MM.1S (cell line): Measurements from ENCODE around the gene DDIT3.

Source experiments
- DNase-seq: peaks from one replicate; pipeline ENCODE4 v3.0.0-alpha.2; 2015
- H2AFZ ChIP-seq: fragments of 300-600 bp; sonication (generic); 2 replicates; pipeline ENCODE4 v1.6.0; 2016; ENCODE audit warnings: antibody characterized with exemption, low read length
- H3F3A ChIP-seq: fragments of 300-600 bp; sonication (generic); 2 replicates; pipeline ENCODE4 v1.6.1; 2016; ENCODE audit warnings: mild to moderate bottlenecking, antibody characterized with exemption, low read length, moderate library complexity, mixed read lengths; ENCODE audit not compliant: insufficient read depth
- H3K27ac ChIP-seq: fragments of 300-600 bp; sonication (generic); 2 replicates; pipeline ENCODE4 v1.5.1; 2016; ENCODE audit warnings: mild to moderate bottlenecking, low read length
- H3K27me3 ChIP-seq: fragments of 300-600 bp; sonication (generic); replicated peaks from 2 replicates; pipeline ENCODE4 v1.6.0; 2016; ENCODE audit warnings: low read length; ENCODE audit not compliant: insufficient read depth
- H3K36me3 ChIP-seq: fragments of 300-600 bp; sonication (generic); replicated peaks from 2 replicates; pipeline ENCODE4 v1.6.1; 2016; ENCODE audit warnings: mild to moderate bottlenecking, low read length, mixed read lengths; ENCODE audit not compliant: insufficient read depth
- H3K4me1 ChIP-seq: fragments of 300-600 bp; sonication (generic); 2 replicates; pipeline ENCODE4 v1.6.1; 2016; ENCODE audit warnings: low read length, mixed read lengths
- H3K4me2 ChIP-seq: fragments of 300-600 bp; sonication (generic); 2 replicates; pipeline ENCODE4 v1.6.0; 2016; ENCODE audit warnings: low read depth, low read length
- H3K4me3 ChIP-seq: fragments of 300-600 bp; sonication (generic); 2 replicates; pipeline ENCODE4 v1.5.1; 2016; ENCODE audit warnings: low read length, mixed read lengths
- H3K79me2 ChIP-seq: fragments of 300-600 bp; sonication (generic); 2 replicates; pipeline ENCODE4 v1.6.1; 2016; ENCODE audit warnings: mixed run types, low read length, mixed read lengths
- H3K9ac ChIP-seq: fragments of 300-600 bp; sonication (generic); 2 replicates; pipeline ENCODE4 v1.6.1; 2016; ENCODE audit warnings: low read length, mixed read lengths
- H3K9me2 ChIP-seq: fragments of 300-600 bp; sonication (generic); replicated peaks from 2 replicates; pipeline ENCODE4 v1.6.1; 2016; ENCODE audit warnings: mild to moderate bottlenecking, low read length, mixed read lengths; ENCODE audit not compliant: insufficient read depth
- H3K9me3 ChIP-seq: fragments of 300-600 bp; sonication (generic); replicated peaks from 2 replicates; pipeline ENCODE4 v1.6.1; 2016; ENCODE audit warnings: mild to moderate bottlenecking, low read length, mixed read lengths; ENCODE audit not compliant: insufficient read depth
- H4K20me1 ChIP-seq: fragments of 300-600 bp; sonication (generic); 2 replicates; pipeline ENCODE4 v1.6.1; 2016; ENCODE audit warnings: mild to moderate bottlenecking, low read length, moderate library complexity, mixed read lengths; ENCODE audit not compliant: insufficient read depth
- EZH2 ChIP-seq: fragments of 300-600 bp; sonication (generic); optimal IDR thresholded peaks from 2 replicates; pipeline ENCODE3; 2017; ENCODE audit warnings: low read depth, mild to moderate bottlenecking, antibody characterized with exemption, low read length, mixed read lengths
- EZH2phosphoT487 ChIP-seq: fragments of 300-600 bp; sonication (generic); IDR thresholded peaks from 2 replicates; pipeline ENCODE4 v1.6.1; 2018; ENCODE audit warnings: antibody characterized with exemption, low read length
- TF ChIP-seq, protein P1 (sequence below): fragments of 300-600 bp; sonication (generic); IDR thresholded peaks from 2 replicates; pipeline ENCODE4 v1.5.1; 2016; ENCODE audit warnings: antibody characterized with exemption, low read length, mixed read lengths

The DDIT3 gene

DNA sequence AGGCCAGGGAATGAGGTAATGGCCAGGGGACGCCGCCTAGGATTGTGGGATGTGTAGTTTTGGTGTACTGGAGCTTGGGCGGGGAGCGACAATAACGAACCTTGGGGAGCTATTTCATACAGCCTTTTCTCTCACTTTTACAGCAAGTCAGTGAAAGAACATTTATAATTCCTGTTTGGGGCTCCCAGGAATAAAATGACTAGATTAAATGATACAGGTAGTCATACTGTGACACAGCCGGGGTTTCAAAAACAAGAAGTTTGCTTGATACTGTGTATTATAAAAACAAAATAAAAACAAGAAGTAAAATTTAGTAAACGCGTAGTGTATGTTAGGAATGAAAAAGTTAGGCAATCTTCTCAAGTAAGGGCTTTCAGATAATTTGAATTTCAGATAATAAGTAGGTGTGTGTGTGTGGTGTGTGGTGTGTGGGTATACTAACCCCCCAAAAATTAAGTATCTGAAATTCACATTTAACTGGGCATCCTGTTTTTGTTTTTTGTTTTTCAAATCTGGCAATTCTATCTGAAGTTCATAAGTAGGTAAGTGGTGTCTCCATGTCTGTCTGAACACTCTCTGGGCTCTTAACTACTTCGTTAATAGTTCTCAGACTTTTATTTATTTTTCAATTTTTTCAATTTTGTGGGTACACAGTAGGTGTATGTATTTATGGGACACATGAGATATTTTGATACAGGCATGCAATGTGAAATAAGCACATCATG, 27.1 kb upstream of the DDIT3 start:
- H3K4me3 ChIP-seq: peak overlapping the region; percentile 96
- peaks cover 31% of the 10 kb centered on the region for H3K79me2 ChIP-seq
- peak overlapping the region; percentile 92 for H3K4me2 ChIP-seq
- H3K9me2 ChIP-seq: no peaks in the 10 kb centered on the region
- H3K27ac ChIP-seq: no peak overlapping the region
- H3K9me3 ChIP-seq: no peaks in the 10 kb centered on the region
- H3K9ac ChIP-seq: peak overlapping the region; percentile 95; the same call in 1 of the 2 replicates
- H3K4me1 ChIP-seq: peaks cover 10% of the 10 kb centered on the region; the same call in 1 of the 2 replicates
- H3F3A ChIP-seq: no peaks in the 10 kb centered on the region
- DNase-seq: no peak
- TF ChIP-seq, protein P1, sequence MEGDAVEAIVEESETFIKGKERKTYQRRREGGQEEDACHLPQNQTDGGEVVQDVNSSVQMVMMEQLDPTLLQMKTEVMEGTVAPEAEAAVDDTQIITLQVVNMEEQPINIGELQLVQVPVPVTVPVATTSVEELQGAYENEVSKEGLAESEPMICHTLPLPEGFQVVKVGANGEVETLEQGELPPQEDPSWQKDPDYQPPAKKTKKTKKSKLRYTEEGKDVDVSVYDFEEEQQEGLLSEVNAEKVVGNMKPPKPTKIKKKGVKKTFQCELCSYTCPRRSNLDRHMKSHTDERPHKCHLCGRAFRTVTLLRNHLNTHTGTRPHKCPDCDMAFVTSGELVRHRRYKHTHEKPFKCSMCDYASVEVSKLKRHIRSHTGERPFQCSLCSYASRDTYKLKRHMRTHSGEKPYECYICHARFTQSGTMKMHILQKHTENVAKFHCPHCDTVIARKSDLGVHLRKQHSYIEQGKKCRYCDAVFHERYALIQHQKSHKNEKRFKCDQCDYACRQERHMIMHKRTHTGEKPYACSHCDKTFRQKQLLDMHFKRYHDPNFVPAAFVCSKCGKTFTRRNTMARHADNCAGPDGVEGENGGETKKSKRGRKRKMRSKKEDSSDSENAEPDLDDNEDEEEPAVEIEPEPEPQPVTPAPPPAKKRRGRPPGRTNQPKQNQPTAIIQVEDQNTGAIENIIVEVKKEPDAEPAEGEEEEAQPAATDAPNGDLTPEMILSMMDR: no peak
- TF ChIP-seq EZH2phosphoT487 (no peak), EZH2 (no peak)
- peaks cover 25% of the 10 kb centered on the region for H3K27me3 ChIP-seq
- H2AFZ ChIP-seq: peak overlapping the region; percentile 39; the same call in 1 of the 2 replicates
- H4K20me1 ChIP-seq: no peaks in the 10 kb centered on the region
- H3K36me3 ChIP-seq: no peaks in the 10 kb centered on the region

DNA sequence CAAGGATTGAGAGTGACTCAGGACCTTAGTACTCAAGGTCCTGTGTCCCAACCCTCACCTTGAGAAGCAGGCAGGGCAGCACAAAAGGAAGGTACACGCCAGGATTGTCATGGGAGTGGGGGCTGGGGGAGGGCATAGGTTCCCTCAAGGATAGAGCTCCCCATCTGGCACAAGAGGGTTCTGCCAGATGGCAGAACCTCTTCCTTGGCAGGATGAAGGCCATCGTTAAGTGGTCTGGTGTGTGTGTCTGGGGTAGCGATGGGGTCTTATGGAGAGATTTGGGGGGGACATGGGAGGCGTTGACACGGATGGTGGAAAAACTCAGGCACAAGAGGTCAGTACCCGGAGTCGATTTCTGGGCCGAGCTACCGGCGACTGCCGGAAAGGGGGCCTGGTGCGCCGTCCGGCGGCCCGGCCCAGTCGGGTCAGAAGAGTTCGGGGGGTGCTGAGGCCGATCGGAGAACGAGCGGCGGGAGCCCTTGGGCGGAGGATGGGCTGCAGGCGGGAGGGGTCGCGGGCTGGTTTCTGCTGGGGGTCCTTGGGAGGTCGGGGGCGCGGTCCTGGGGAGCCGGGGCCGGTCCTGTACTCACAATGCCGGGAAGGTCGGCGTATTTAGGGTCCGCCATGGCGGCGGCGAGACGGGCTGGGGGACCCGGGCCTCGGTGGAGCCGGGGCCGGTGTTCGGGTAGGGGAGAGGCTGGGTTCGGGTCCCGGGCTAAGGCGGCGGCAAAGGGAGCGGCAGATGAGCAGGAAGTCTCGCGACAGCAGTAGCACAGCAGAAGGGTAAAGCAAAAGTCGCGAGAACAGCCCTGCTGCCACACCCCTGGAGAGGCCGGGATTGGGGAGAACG, 26.3 kb upstream of the DDIT3 start, which contains the start of gene DCTN2:
TSS of gene DCTN2 (minus strand) at position 755 of the 850 bp plus-strand sequence. CDS start at position 626, 129 bp downstream.
- Histone ChIP-seq H3K36me3 (no peaks in the 10 kb centered on the region), H3K79me2 (peaks cover 31% of the 10 kb centered on the region), H3K9me2 (no peaks in the 10 kb centered on the region), H3K4me3 (peak within 1 kb of the TSS; percentile 96), H3K4me2 (peak within 1 kb of the TSS; percentile 92), H3K4me1 (peaks cover 10% of the 10 kb centered on the region; the same call in 1 of the 2 replicates), H4K20me1 (no peaks in the 10 kb centered on the region), H3K27ac (no peak within 1 kb of the TSS; the same call in 1 of the 2 replicates), H3F3A (no peaks in the 10 kb centered on the region), H2AFZ (peak within 1 kb of the TSS; percentile 98), H3K9ac (peak within 1 kb of the TSS; percentile 95), H3K9me3 (no peaks in the 10 kb centered on the region), H3K27me3 (peaks cover 25% of the 10 kb centered on the region)
- peak; percentile 96 for DNase-seq
- no peak for TF ChIP-seq EZH2
- TF ChIP-seq, protein P1: peak; percentile 38

DNA sequence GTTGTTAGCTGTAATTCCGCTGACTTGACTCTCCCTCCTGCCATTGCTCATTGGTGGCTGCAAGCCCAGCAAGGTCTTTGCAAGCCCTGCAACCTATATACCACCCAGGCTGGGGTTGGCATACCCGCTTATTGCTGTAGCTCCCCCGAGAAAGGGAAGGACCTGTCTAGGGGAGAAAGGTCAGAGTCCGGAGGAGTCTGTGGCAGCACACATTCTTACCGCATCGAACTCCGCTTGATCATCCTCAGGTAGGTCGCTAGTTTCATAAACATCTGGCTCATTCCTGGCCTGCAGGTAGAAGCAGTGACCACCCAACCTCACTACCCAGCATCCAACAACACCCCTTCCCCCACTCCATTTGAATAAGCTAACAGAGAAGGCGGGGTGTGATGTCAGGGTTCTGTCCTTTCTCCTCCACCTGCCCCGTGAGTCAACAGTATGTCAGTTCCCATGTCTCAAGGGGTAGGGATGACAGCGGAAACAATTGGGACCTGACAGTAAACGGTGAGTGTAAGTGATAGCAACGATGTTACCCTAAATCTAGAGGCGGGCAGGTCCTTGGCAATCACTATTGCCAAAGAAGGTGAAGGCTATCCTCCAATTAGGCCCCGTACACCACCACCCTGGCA, 25.6 kb upstream of the DDIT3 start:
- Histone ChIP-seq H3F3A (no peaks in the 10 kb centered on the region), H3K79me2 (peaks cover 31% of the 10 kb centered on the region), H3K36me3 (no peaks in the 10 kb centered on the region), H3K4me3 (peak overlapping the region; percentile 96), H3K4me2 (peak overlapping the region; percentile 92), H3K4me1 (peaks cover 10% of the 10 kb centered on the region; the same call in 1 of the 2 replicates), H3K9ac (peak overlapping the region; percentile 95), H3K27ac (no peak overlapping the region), H3K27me3 (peaks cover 25% of the 10 kb centered on the region), H3K9me2 (no peaks in the 10 kb centered on the region), H2AFZ (peak overlapping the region; percentile 98), H3K9me3 (no peaks in the 10 kb centered on the region), H4K20me1 (no peaks in the 10 kb centered on the region)
- TF ChIP-seq EZH2phosphoT487 (no peak), EZH2 (no peak)
- TF ChIP-seq, protein P1: no peak
- DNase-seq: no peak
